Measurements from ENCODE around the gene HNF1A. TPM values are rescaled to one million over a fixed set of nuclear protein-coding genes. Genes with fewer than 3 reads are reported as not detected.

The HNF1A gene
- polyA plus RNA-seq, 1 donor (not counting 4 experiments of a cell fraction or from before 2014, with no cell fraction given), result not detected

DNA sequence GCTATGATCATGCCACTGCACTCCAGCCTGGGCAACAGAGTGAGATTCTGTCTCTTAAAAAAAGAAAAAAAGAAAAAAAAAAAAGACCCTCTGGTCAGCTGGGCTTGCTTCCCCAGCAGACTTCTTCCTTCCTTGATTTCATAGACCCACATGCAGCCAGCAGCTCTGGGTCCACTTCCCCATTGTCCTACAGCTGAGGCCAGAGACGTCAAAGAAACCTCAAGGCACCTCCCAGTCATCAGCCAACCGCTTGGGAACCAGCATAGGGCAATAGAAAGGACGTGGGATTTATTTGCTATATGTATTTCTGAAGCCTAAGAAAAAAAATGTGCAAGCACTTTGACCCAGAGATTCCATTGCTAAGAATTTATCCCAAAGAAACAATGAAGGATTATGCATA lies 38.8 kb upstream of the HNF1A start:
- H3K27ac ChIP-seq (ENCODE audit: control insufficient read depth, insufficient read depth, low read length), result no peak overlapping the region
- no peaks in the 10 kb centered on the region for H3K79me2 ChIP-seq (ENCODE audit: control insufficient read depth, insufficient read depth, low read length)
- H3K4me3 ChIP-seq (ENCODE audit: control insufficient read depth in 2 of 3, extremely low read depth in 1 of 3, insufficient read depth in 2 of 3, low read depth in 1 of 3, low read length in 3 of 3), result no peak overlapping the region
- no peaks in the 10 kb centered on the region for H3K27me3 ChIP-seq (ENCODE audit: control insufficient read depth, extremely low read depth, insufficient read depth, low read length)
- no peaks in the 10 kb centered on the region for H3K9me3 ChIP-seq (ENCODE audit: control insufficient read depth, low read depth, low read length)
- FAIRE-seq, result no peak
- no peaks in the 10 kb centered on the region for H3K9me1 ChIP-seq (ENCODE audit: control insufficient read depth, extremely low read depth, insufficient read depth, low read length)
- TF ChIP-seq, protein P1, sequence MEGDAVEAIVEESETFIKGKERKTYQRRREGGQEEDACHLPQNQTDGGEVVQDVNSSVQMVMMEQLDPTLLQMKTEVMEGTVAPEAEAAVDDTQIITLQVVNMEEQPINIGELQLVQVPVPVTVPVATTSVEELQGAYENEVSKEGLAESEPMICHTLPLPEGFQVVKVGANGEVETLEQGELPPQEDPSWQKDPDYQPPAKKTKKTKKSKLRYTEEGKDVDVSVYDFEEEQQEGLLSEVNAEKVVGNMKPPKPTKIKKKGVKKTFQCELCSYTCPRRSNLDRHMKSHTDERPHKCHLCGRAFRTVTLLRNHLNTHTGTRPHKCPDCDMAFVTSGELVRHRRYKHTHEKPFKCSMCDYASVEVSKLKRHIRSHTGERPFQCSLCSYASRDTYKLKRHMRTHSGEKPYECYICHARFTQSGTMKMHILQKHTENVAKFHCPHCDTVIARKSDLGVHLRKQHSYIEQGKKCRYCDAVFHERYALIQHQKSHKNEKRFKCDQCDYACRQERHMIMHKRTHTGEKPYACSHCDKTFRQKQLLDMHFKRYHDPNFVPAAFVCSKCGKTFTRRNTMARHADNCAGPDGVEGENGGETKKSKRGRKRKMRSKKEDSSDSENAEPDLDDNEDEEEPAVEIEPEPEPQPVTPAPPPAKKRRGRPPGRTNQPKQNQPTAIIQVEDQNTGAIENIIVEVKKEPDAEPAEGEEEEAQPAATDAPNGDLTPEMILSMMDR (optimal IDR thresholded peaks at IDR 0.05 in 1 of 3, IDR thresholded peaks at IDR 0.05 in 1 of 3, conservative IDR thresholded peaks at IDR 0.05 in 1 of 3; ENCODE audit: extremely low read depth in 1 of 3, insufficient read depth in 2 of 3, low read length in 3 of 3), result no peak
- TF ChIP-seq EZH2 (IDR thresholded peaks at IDR 0.05; ENCODE audit: low read length), result no peak
- H2AFZ ChIP-seq (ENCODE audit: control insufficient read depth, low read length), result no peak overlapping the region
- no peak overlapping the region for H3K9ac ChIP-seq (ENCODE audit: control insufficient read depth, extremely low read depth, insufficient read depth, low read length)
- no peak overlapping the region for H3K4me2 ChIP-seq (ENCODE audit: control insufficient read depth, extremely low read depth, insufficient read depth, low read depth, low read length)
- H4K20me1 ChIP-seq (ENCODE audit: control insufficient read depth, extremely low read depth, insufficient read depth, low read length), result no peaks in the 10 kb centered on the region
- dilution Hi-C loops (cut with MboI; ENCODE audit: extremely low pct_ligation_motif_present, low sequenced_read_pairs), result no loop called here
- no peaks in the 10 kb centered on the region for H3K4me1 ChIP-seq (ENCODE audit: control insufficient read depth, extremely low read depth, insufficient read depth, low read length)
- no peak for DNase-seq (ENCODE audit: low read depth, low spot score)
- H3K36me3 ChIP-seq (ENCODE audit: control insufficient read depth in 2 of 2, extremely low read depth in 1 of 2, insufficient read depth in 2 of 2, low read length in 2 of 2), result no peaks in the 10 kb centered on the region

DNA sequence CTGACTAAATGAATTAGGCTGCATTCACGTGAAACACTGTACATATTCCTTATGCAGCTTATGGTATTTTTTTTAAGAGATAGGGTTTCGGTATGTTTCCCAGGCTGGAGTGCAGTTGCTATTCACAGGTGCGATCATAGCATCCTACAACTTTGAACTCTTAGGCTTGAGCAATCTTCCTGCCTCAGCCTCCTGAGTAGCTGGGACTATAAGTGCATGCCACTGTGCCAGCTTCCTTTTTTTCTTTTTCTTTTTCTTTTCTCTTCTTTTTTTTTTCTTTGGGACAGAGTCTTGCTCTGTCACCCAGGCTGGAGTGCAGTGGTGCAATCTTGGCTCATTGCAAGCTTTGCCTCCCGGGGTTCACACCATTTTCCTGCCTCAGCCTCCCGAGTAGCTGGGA lies 38.3 kb upstream of the HNF1A start:
- FAIRE-seq (no peak), DNase-seq (ENCODE audit: low read depth, low spot score) (no peak)
- TF ChIP-seq, protein P1 (optimal IDR thresholded peaks at IDR 0.05 in 1 of 3, IDR thresholded peaks at IDR 0.05 in 1 of 3, conservative IDR thresholded peaks at IDR 0.05 in 1 of 3; ENCODE audit: extremely low read depth in 1 of 3, insufficient read depth in 2 of 3, low read length in 3 of 3), result no peak
- no peak for TF ChIP-seq EZH2 (IDR thresholded peaks at IDR 0.05; ENCODE audit: low read length)
- dilution Hi-C loops (cut with MboI; ENCODE audit: extremely low pct_ligation_motif_present, low sequenced_read_pairs), result no loop called here
- no peak overlapping the region for H3K27ac ChIP-seq (ENCODE audit: control insufficient read depth, insufficient read depth, low read length)
- H3K4me3 ChIP-seq (ENCODE audit: control insufficient read depth in 2 of 3, extremely low read depth in 1 of 3, insufficient read depth in 2 of 3, low read depth in 1 of 3, low read length in 3 of 3), result no peak overlapping the region
- H3K79me2 ChIP-seq (ENCODE audit: control insufficient read depth, insufficient read depth, low read length), result no peaks in the 10 kb centered on the region
- H3K9me3 ChIP-seq (ENCODE audit: control insufficient read depth, low read depth, low read length), result no peaks in the 10 kb centered on the region
- H3K9me1 ChIP-seq (ENCODE audit: control insufficient read depth, extremely low read depth, insufficient read depth, low read length), result no peaks in the 10 kb centered on the region
- no peak overlapping the region for H2AFZ ChIP-seq (ENCODE audit: control insufficient read depth, low read length)
- H3K36me3 ChIP-seq (ENCODE audit: control insufficient read depth in 2 of 2, extremely low read depth in 1 of 2, insufficient read depth in 2 of 2, low read length in 2 of 2), result no peaks in the 10 kb centered on the region
- H3K27me3 ChIP-seq (ENCODE audit: control insufficient read depth, extremely low read depth, insufficient read depth, low read length), result no peaks in the 10 kb centered on the region
- H3K9ac ChIP-seq (ENCODE audit: control insufficient read depth, extremely low read depth, insufficient read depth, low read length), result no peak overlapping the region
- H3K4me2 ChIP-seq (ENCODE audit: control insufficient read depth, extremely low read depth, insufficient read depth, low read depth, low read length), result no peak overlapping the region
- no peaks in the 10 kb centered on the region for H3K4me1 ChIP-seq (ENCODE audit: control insufficient read depth, extremely low read depth, insufficient read depth, low read length)
- H4K20me1 ChIP-seq (ENCODE audit: control insufficient read depth, extremely low read depth, insufficient read depth, low read length), result no peaks in the 10 kb centered on the region
